ENCODE measurements around the gene COBL. TPM values are rescaled to one million over a fixed set of nuclear protein-coding genes. Genes with fewer than 3 reads are reported as not detected.

Gene COBL
- total RNA-seq, 1 donor from 2014 or later = not detected

DNA sequence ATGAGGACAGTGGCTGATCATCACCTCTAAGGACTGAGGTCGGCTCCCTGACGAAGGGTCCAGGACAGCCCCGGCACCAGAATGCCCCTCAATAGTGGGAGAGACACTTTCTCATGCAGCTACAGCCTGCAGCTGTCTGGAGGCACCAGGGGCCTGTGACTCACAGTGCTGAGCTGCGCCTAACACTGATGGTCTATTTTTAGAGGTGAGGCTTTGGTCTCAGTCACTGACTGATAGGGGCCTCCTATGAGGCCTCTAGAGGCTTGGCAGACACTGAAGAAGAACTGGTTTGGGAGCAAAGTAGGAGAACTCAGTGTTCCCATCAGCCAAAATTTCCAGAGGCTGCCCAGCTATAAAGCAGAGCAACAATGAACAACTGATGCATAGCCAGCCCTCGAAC is 130.1 kb downstream of the COBL start:
- Mint-ChIP-seq H3K4me3 (ENCODE audit: unreplicated experiment) (no peak overlapping the region), H3K27me3 (ENCODE audit: unreplicated experiment) (peaks cover 11% of the 10 kb centered on the region), H3K36me3 (ENCODE audit: unreplicated experiment) (no peaks in the 10 kb centered on the region), H3K27ac (ENCODE audit: unreplicated experiment) (no peak overlapping the region), H3K9me3 (ENCODE audit: unreplicated experiment) (no peaks in the 10 kb centered on the region), H3K4me1 (ENCODE audit: unreplicated experiment) (no peaks in the 10 kb centered on the region)
- TF ChIP-seq, protein P1, sequence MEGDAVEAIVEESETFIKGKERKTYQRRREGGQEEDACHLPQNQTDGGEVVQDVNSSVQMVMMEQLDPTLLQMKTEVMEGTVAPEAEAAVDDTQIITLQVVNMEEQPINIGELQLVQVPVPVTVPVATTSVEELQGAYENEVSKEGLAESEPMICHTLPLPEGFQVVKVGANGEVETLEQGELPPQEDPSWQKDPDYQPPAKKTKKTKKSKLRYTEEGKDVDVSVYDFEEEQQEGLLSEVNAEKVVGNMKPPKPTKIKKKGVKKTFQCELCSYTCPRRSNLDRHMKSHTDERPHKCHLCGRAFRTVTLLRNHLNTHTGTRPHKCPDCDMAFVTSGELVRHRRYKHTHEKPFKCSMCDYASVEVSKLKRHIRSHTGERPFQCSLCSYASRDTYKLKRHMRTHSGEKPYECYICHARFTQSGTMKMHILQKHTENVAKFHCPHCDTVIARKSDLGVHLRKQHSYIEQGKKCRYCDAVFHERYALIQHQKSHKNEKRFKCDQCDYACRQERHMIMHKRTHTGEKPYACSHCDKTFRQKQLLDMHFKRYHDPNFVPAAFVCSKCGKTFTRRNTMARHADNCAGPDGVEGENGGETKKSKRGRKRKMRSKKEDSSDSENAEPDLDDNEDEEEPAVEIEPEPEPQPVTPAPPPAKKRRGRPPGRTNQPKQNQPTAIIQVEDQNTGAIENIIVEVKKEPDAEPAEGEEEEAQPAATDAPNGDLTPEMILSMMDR (IDR thresholded peaks at IDR 0.05) = no peak
- no peak for DNase-seq (ENCODE audit: extremely low spot score, unreplicated experiment)

DNA sequence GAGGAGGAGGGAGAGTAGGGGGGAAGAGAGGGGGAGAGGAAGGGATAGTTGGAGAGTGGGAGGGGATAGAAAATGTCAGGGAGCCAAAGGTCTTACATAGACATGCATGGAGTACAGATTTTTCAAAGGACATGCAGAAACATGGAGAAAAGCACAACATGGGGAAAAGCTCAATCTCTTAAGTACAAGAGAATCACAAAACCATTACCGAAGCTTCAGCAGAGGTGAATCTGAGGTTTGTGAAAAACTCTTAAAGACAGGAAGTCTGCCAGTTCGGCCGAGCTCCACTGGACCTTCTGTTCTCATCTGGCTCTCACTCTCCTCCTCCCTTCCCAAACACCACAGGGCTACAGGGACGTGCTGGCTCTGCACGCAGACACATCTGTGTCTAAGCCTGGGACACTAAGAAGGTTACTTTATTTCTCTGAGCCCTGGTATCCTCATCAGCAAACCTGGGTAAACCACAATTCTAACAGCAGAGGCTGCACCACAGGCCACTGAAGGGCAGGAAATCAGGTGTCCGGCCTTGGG is 133.9 kb downstream of the COBL start:
- TF ChIP-seq, protein P1 (IDR thresholded peaks at IDR 0.05) = no peak
- Mint-ChIP-seq H3K36me3 (ENCODE audit: unreplicated experiment) (no peaks in the 10 kb centered on the region), H3K27ac (ENCODE audit: unreplicated experiment) (no peak overlapping the region)

DNA sequence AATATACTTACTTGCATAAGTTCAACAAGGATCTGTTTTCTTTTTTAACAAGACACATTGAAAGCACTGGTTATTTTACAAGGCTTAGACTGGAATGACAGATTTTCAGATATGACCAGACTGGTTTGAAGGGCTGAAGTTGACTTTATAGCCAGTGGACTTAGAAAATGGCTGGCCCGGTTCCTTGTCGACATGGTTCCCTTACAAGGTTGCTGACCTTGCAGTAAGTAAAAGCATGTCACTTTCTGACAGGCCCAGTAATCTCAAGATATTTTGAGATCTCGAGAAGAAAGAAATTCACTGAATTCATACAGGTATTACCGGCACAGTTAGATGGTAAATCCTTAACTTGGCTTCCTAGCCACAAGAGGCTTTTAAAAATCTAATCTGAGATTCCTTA is 136.5 kb downstream of the COBL start:
- TF ChIP-seq, protein P1 (IDR thresholded peaks at IDR 0.05) = no peak
- Mint-ChIP-seq H3K4me1 (ENCODE audit: unreplicated experiment) (no peaks in the 10 kb centered on the region), H3K27me3 (ENCODE audit: unreplicated experiment) (peaks cover 45% of the 10 kb centered on the region), H3K9me3 (ENCODE audit: unreplicated experiment) (no peaks in the 10 kb centered on the region), H3K27ac (ENCODE audit: unreplicated experiment) (no peak overlapping the region), H3K4me3 (ENCODE audit: unreplicated experiment) (no peak overlapping the region), H3K36me3 (ENCODE audit: unreplicated experiment) (no peaks in the 10 kb centered on the region)
- DNase-seq (ENCODE audit: extremely low spot score, unreplicated experiment) = no peak

More for the DNA sequence above, 133.9 kb downstream of the COBL start:
- H3K4me1 Mint-ChIP-seq (ENCODE audit: unreplicated experiment) = no peaks in the 10 kb centered on the region
- H3K27me3 Mint-ChIP-seq (ENCODE audit: unreplicated experiment) = peaks cover 31% of the 10 kb centered on the region
- H3K9me3 Mint-ChIP-seq (ENCODE audit: unreplicated experiment) = no peaks in the 10 kb centered on the region
- no peak overlapping the region for H3K4me3 Mint-ChIP-seq (ENCODE audit: unreplicated experiment)
- no peak for DNase-seq (ENCODE audit: extremely low spot score, unreplicated experiment)

DNA sequence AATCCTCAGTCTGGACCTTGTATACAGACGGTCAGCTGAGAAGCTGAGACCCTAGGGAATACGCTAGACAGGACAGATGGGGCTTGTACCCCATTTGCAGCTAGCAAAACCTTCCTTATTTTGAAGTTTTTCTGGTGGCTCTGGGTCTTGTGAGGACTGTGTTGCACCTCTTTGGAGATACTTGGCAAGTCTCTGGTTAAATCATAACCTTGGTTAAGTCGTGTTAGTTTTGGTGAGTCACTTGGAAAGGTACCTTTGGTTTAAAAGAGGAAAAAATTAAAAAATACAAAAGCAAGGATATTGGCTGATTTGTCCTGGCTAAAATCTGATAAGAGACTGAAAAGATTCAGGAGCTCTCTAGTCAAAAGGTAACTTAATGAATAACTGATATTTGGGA is 140.6 kb downstream of the COBL start:
- Mint-ChIP-seq H3K36me3 (ENCODE audit: unreplicated experiment) (no peaks in the 10 kb centered on the region), H3K27me3 (ENCODE audit: unreplicated experiment) (peaks cover 49% of the 10 kb centered on the region), H3K4me1 (ENCODE audit: unreplicated experiment) (no peaks in the 10 kb centered on the region), H3K27ac (ENCODE audit: unreplicated experiment) (no peak overlapping the region), H3K4me3 (ENCODE audit: unreplicated experiment) (no peak overlapping the region), H3K9me3 (ENCODE audit: unreplicated experiment) (no peaks in the 10 kb centered on the region)
- TF ChIP-seq, protein P1 (IDR thresholded peaks at IDR 0.05) = no peak
- DNase-seq (ENCODE audit: extremely low spot score, unreplicated experiment) = no peak

DNA sequence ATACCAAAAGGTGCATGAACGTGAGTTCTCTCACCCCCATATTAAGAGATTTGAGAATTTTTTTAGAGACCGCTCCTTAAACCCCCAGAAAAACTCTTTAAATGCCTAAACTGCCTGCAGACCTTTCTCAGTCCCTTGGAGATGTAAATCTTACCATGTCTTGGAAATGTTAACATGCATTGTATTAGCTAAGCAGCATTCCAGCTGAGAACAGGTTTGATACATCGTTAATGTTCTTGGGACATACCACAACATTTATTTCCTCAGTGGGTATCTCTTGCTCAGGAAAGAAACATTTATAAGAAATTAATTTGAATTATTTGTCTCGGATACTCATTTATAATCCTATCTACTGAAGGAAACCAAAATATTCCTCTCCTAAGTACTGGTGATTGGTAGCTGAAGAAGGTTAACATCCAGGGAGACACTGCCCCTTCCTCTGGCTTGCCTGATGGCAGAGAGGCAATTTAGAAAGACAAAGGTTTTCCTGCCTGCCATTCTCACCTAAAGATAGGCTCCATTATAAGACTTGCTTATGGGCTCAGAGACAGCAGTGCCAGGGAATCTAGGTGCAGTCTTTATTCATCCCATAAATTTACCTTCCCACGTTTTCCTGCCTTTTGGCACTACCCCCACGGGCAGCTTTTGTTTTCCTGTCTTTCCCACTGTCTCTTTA is 141.2 kb downstream of the COBL start:
- no peak for DNase-seq (ENCODE audit: extremely low spot score, unreplicated experiment)
- H3K36me3 Mint-ChIP-seq (ENCODE audit: unreplicated experiment) = no peaks in the 10 kb centered on the region
- H3K27ac Mint-ChIP-seq (ENCODE audit: unreplicated experiment) = no peak overlapping the region
- H3K4me1 Mint-ChIP-seq (ENCODE audit: unreplicated experiment) = no peaks in the 10 kb centered on the region
- H3K27me3 Mint-ChIP-seq (ENCODE audit: unreplicated experiment) = peaks cover 48% of the 10 kb centered on the region
- TF ChIP-seq, protein P1 (IDR thresholded peaks at IDR 0.05) = no peak
- H3K4me3 Mint-ChIP-seq (ENCODE audit: unreplicated experiment) = no peak overlapping the region
- H3K9me3 Mint-ChIP-seq (ENCODE audit: unreplicated experiment) = no peaks in the 10 kb centered on the region

Measured in osteocyte (in vitro differentiated cells).